Liver (tissue), 3 donors: ENCODE results near the gene AURKB.

Source experiments
- EGR1 ChIP-seq, 2 donors: IDR thresholded peaks; 2 replicates each; pipeline ENCODE4 v1.6.1; 2016 to 2018; ENCODE audit warnings: antibody characterized with exemption in 2 of 2, low read depth in 2 of 2
- GABPA ChIP-seq, 2 donors: IDR thresholded peaks in 1 of 2; conservative IDR thresholded peaks in 1 of 2; 2 replicates each; pipeline ENCODE4 v1.6.1; 2016; ENCODE audit warnings: antibody characterized with exemption in 2 of 2, mild to moderate bottlenecking in 1 of 2, moderate library complexity in 1 of 2
- JUND ChIP-seq, 2 donors: IDR thresholded peaks; 2 replicates each; pipeline ENCODE4 v1.6.1; 2016; ENCODE audit warnings: antibody characterized with exemption in 2 of 2
- MAX ChIP-seq: IDR thresholded peaks from 2 replicates; pipeline ENCODE4 v1.6.1; 2016; ENCODE audit warnings: antibody characterized with exemption
- NR2F2 ChIP-seq: IDR thresholded peaks from 2 replicates; pipeline ENCODE4 v1.6.1; 2016; ENCODE audit warnings: antibody characterized with exemption
- RAD21 ChIP-seq, 2 donors: IDR thresholded peaks; 2 replicates each; pipeline ENCODE4 v1.6.1; 2016; ENCODE audit warnings: antibody characterized with exemption in 2 of 2, mild to moderate bottlenecking in 2 of 2
- REST ChIP-seq: IDR thresholded peaks from 2 replicates; pipeline ENCODE4 v1.6.1; 2016; ENCODE audit warnings: antibody characterized with exemption, mild to moderate bottlenecking
- RXRA ChIP-seq, 2 donors: IDR thresholded peaks; 2 replicates each; pipeline ENCODE4 v1.6.1; 2017 to 2018; ENCODE audit warnings: antibody characterized with exemption in 2 of 2, mild to moderate bottlenecking in 1 of 2
- SP1 ChIP-seq: IDR thresholded peaks from 2 replicates; pipeline ENCODE4 v1.6.1; 2018; ENCODE audit warnings: antibody characterized with exemption, mild to moderate bottlenecking
- TAF1 ChIP-seq: conservative IDR thresholded peaks from 2 replicates; pipeline ENCODE4 v1.6.1; 2016; ENCODE audit warnings: antibody characterized with exemption, mild to moderate bottlenecking
- YY1 ChIP-seq: IDR thresholded peaks from 2 replicates; pipeline ENCODE4 v1.6.1; 2016; ENCODE audit warnings: antibody characterized with exemption, mild to moderate bottlenecking
- ZBTB33 ChIP-seq: IDR thresholded peaks from 2 replicates; pipeline ENCODE4 v1.6.1; 2016; ENCODE audit warnings: antibody characterized with exemption
- TF ChIP-seq, protein P1 (sequence below): fragments of 150-350 bp; IDR thresholded peaks from 2 replicates; pipeline ENCODE4 v1.5.1; 2017; ENCODE audit warnings: improper control_type of control experiment, low read depth, low read length; ENCODE audit not compliant: missing input control
- TF ChIP-seq, protein P2 (sequence below): IDR thresholded peaks from 2 replicates; pipeline ENCODE4 v1.6.1; 2016; ENCODE audit warnings: antibody characterized with exemption
- donor health status: healthy.
- donor health status: healthy.

GRCh38 chr17:8243827-8244226 lies 33.5 kb upstream of the AURKB start:
- TF ChIP-seq, protein P1, sequence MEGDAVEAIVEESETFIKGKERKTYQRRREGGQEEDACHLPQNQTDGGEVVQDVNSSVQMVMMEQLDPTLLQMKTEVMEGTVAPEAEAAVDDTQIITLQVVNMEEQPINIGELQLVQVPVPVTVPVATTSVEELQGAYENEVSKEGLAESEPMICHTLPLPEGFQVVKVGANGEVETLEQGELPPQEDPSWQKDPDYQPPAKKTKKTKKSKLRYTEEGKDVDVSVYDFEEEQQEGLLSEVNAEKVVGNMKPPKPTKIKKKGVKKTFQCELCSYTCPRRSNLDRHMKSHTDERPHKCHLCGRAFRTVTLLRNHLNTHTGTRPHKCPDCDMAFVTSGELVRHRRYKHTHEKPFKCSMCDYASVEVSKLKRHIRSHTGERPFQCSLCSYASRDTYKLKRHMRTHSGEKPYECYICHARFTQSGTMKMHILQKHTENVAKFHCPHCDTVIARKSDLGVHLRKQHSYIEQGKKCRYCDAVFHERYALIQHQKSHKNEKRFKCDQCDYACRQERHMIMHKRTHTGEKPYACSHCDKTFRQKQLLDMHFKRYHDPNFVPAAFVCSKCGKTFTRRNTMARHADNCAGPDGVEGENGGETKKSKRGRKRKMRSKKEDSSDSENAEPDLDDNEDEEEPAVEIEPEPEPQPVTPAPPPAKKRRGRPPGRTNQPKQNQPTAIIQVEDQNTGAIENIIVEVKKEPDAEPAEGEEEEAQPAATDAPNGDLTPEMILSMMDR = no peak
- TF ChIP-seq GABPA (IDR thresholded peaks at IDR 0.05 in 1 of 2, conservative IDR thresholded peaks at IDR 0.05 in 1 of 2) = no peak
- no peak for TF ChIP-seq REST
- TF ChIP-seq RXRA (IDR thresholded peaks at IDR 0.05) = peak in 1 of 2 donors; percentile 12
- no peak for TF ChIP-seq MAX
- TF ChIP-seq TAF1 = no peak
- TF ChIP-seq NR2F2 = no peak
- no peak for TF ChIP-seq SP1
- TF ChIP-seq ZBTB33 = no peak
- no peak for TF ChIP-seq RAD21 (IDR thresholded peaks at IDR 0.05)
- TF ChIP-seq, protein P2, sequence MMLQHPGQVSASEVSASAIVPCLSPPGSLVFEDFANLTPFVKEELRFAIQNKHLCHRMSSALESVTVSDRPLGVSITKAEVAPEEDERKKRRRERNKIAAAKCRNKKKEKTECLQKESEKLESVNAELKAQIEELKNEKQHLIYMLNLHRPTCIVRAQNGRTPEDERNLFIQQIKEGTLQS = no peak
- no peak for TF ChIP-seq JUND (IDR thresholded peaks at IDR 0.05)
- no peak for TF ChIP-seq YY1
- TF ChIP-seq EGR1 (IDR thresholded peaks at IDR 0.05; ENCODE audit: low read depth in 2 of 2) = no peak
